ENCODE measurements around the gene CPNE9.

GRCh38 chr3:9732080-9732739 lies 28.6 kb downstream of the CPNE9 start:
- TF ChIP-seq CTCF (IDR thresholded peaks at IDR 0.05 in 4 of 5, conservative IDR thresholded peaks at IDR 0.05 in 1 of 5) = no peak
- no peak for TF ChIP-seq POLR2A (IDR thresholded peaks at IDR 0.05)
